Measurements from ENCODE around the gene PLK5. TPM values are rescaled to one million over a fixed set of nuclear protein-coding genes. Genes with fewer than 3 reads are reported as not detected.

The PLK5 gene
- total RNA-seq, 1 experiment from 2014 or later = 0.57 TPM

DNA sequence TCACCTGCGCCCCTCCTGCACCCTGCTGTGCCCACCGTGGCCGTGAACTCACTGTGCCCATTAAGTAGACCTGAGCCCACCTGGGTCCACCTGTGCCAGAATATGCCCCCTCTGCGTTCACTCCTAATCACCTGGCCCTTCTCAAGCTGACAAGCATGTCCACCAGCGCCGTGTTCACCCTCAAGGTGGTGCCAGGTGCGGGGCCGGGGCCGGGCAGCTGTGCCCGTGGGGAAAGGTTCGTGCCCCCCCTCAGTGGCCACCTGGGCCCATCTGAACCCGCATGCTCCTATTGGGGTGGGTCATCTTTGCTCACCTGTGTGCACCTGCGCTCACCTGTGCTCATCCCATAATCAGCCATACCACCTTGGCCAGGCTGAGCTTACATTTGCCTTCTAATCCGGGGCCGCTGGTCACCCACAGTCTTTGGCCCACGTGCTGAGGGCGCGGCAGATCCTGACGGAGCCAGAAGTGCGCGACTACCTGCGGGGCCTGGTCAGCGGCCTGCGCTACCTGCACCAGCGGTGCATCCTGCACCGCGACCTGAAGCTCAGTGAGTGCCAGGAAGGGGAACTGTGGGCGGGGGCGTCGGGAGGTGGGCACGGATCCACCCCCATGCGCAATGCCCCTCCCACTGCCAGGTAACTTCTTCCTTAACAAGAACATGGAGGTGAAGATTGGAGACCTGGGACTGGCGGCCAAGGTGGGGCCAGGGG is 2.3 kb downstream of the PLK5 start:
- no peak overlapping the region for H2BK12ac ChIP-seq (ENCODE audit: insufficient read length, low read depth, low read length)
- no peak overlapping the region for H4K91ac ChIP-seq (ENCODE audit: insufficient read length, low read depth, low read length)
- no peaks in the 10 kb centered on the region for H3K79me1 ChIP-seq (ENCODE audit: insufficient read depth, low read depth, low read length, poor library complexity, severe bottlenecking)
- no CpG with 5 or more reads among the region's 33 CpGs for WGBS (ENCODE audit: extremely low coverage, insufficient read length, low lambda C conversion rate)
- no peak overlapping the region for H3K4ac ChIP-seq (ENCODE audit: low read depth, low read length)
- DNase-seq = no peak
- H3K23me2 ChIP-seq (ENCODE audit: insufficient read length, low read depth, low read length, poor library complexity, severe bottlenecking) = peaks cover 2% of the 10 kb centered on the region
- Mint-ChIP-seq H3K4me1 (peaks cover 6 to 7% of the 10 kb centered on the region in 2 experiments; a peak in 3 of 4 replicates), H3K4me3 (peak overlapping the region in 1 of 2 experiments; percentile 49; a peak in 1 of 5 replicates), H3K9me3 (peaks cover 0 to 6% of the 10 kb centered on the region in 2 experiments; a peak in 3 of 5 replicates), H3K27ac (no peak overlapping the region; a peak in 1 of 7 replicates), H3K36me3 (ENCODE audit: insufficient read depth in 1 of 3, low read depth in 3 of 3) (no peaks in the 10 kb centered on the region), H3K27me3 (ENCODE audit: low read depth) (peaks cover 69% of the 10 kb centered on the region)
- no peak overlapping the region for H2BK120ac ChIP-seq (ENCODE audit: low read depth, low read length, poor library complexity, severe bottlenecking)
- H3K9ac ChIP-seq (ENCODE audit: extremely low read depth, insufficient read length, low read length) = no peak overlapping the region
- no peak overlapping the region for H3K18ac ChIP-seq (ENCODE audit: insufficient read length, low read depth, low read length)
- TF ChIP-seq, protein P1, sequence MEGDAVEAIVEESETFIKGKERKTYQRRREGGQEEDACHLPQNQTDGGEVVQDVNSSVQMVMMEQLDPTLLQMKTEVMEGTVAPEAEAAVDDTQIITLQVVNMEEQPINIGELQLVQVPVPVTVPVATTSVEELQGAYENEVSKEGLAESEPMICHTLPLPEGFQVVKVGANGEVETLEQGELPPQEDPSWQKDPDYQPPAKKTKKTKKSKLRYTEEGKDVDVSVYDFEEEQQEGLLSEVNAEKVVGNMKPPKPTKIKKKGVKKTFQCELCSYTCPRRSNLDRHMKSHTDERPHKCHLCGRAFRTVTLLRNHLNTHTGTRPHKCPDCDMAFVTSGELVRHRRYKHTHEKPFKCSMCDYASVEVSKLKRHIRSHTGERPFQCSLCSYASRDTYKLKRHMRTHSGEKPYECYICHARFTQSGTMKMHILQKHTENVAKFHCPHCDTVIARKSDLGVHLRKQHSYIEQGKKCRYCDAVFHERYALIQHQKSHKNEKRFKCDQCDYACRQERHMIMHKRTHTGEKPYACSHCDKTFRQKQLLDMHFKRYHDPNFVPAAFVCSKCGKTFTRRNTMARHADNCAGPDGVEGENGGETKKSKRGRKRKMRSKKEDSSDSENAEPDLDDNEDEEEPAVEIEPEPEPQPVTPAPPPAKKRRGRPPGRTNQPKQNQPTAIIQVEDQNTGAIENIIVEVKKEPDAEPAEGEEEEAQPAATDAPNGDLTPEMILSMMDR (conservative IDR thresholded peaks at IDR 0.05) = no peak
- no peaks in the 10 kb centered on the region for H3K79me2 ChIP-seq (ENCODE audit: insufficient read depth, low read length)
- no peaks in the 10 kb centered on the region for H3K9me3 ChIP-seq (ENCODE audit: control insufficient read depth, low read depth, low read length)
- no peak overlapping the region for H2BK5ac ChIP-seq (ENCODE audit: insufficient read length, low read length)
- H3K27ac ChIP-seq (ENCODE audit: insufficient read length, low read depth, low read length) = no peak overlapping the region
- H3K56ac ChIP-seq (ENCODE audit: insufficient read length, low read depth, low read length) = no peak overlapping the region
- no peaks in the 10 kb centered on the region for H3K4me1 ChIP-seq (ENCODE audit: insufficient read depth, low read length)
- H2AFZ ChIP-seq (ENCODE audit: low read length) = no peak overlapping the region
- peaks cover 16% of the 10 kb centered on the region; the same call in 1 of the 2 replicates for H3K27me3 ChIP-seq (ENCODE audit: insufficient read depth, low read length)
- no peak overlapping the region for H2BK15ac ChIP-seq (ENCODE audit: low read depth, low read length)
- no peak overlapping the region for H3K14ac ChIP-seq (ENCODE audit: insufficient read depth, low read length)
- H3T11ph ChIP-seq (ENCODE audit: low read length) = no peak overlapping the region
- no peak overlapping the region for H4K5ac ChIP-seq (ENCODE audit: insufficient read length, low read depth, low read length)
- H3K4me2 ChIP-seq (ENCODE audit: insufficient read depth, insufficient read length, low read length) = no peak overlapping the region
- H2AK5ac ChIP-seq (ENCODE audit: insufficient read length, low read length) = no peak overlapping the region
- H3K23ac ChIP-seq (ENCODE audit: insufficient read length, low read depth, low read length) = no peak overlapping the region
- no peak overlapping the region for H4K8ac ChIP-seq (replicated peaks; ENCODE audit: insufficient read length, low read depth, low read length)
- H2BK20ac ChIP-seq (ENCODE audit: low read depth, low read length, poor library complexity, severe bottlenecking) = no peak overlapping the region
- peaks cover 3% of the 10 kb centered on the region for H4K20me1 ChIP-seq (ENCODE audit: control insufficient read depth, insufficient read depth, insufficient read length)
